Head of caudate nucleus (tissue), 42 donors: Measurements from ENCODE around the gene PLOD2.

ENCODE experiments used
- DNase-seq, 42 donors: peaks; one replicate each; pipeline versions ENCODE4 v3.0.0 to v3.0.0-alpha.2; 2020 to 2021; ENCODE audit warnings: mixed read lengths in 7 of 42
- intact Hi-C: fragments of 100-400 bp; cut with DNase I; formaldehyde crosslinking; loops from one replicate; pipeline ENCODE4 v1.15.0; 2022

The PLOD2 gene

GRCh38 chr3:146170591-146170990, 9.6 kb upstream of the PLOD2 start:
- no peak for DNase-seq
- intact Hi-C loops, result no loop called here

- no peak for DNase-seq
- intact Hi-C loops, result no loop called here
Observed at GRCh38 chr3:146169891-146170290, 8.9 kb upstream of the PLOD2 start.

GRCh38 chr3:146166826-146167225, 5.8 kb upstream of the PLOD2 start:
- DNase-seq, result no peak
- intact Hi-C loops, result no loop called here

- no peak for DNase-seq
- intact Hi-C loops, result no loop called here
Observed at GRCh38 chr3:146166415-146166821, 5.4 kb upstream of the PLOD2 start.

- no peak for DNase-seq
- intact Hi-C loops, result no loop called here
Observed at GRCh38 chr3:146165877-146166276, 4.9 kb upstream of the PLOD2 start.

GRCh38 chr3:146164971-146165769, 4.2 kb upstream of the PLOD2 start:
- no peak for DNase-seq
- intact Hi-C loops, result no loop called here

- intact Hi-C loops, result no loop called here
Observed at GRCh38 chr3:146164506-146164905, 3.5 kb upstream of the PLOD2 start.

GRCh38 chr3:146164071-146164470, 3.1 kb upstream of the PLOD2 start:
- intact Hi-C loops, result no loop called here
- DNase-seq, result no peak

More at GRCh38 chr3:146164506-146164905, 3.5 kb upstream of the PLOD2 start:
- no peak for DNase-seq

GRCh38 chr3:146163584-146163983, 2.6 kb upstream of the PLOD2 start:
- intact Hi-C loops, result no loop called here
- no peak for DNase-seq

- no peak for DNase-seq
- intact Hi-C loops, result no loop called here
Observed at GRCh38 chr3:146162561-146162960, 1.6 kb upstream of the PLOD2 start.

- intact Hi-C loops, result no loop called here
- peak in 29 of 42 donors; percentile 4 to 67 (median 27) for DNase-seq
Observed at GRCh38 chr3:146161663-146162002, 649 bp upstream of the PLOD2 start.

- intact Hi-C loops, result no loop called here
- peak in 40 of 42 donors; percentile 15 to 78 (median 46) for DNase-seq
Observed at GRCh38 chr3:146160321-146160963, 542 bp downstream of the PLOD2 start.

- DNase-seq, result no peak
- intact Hi-C loops, result no loop called here
Observed at GRCh38 chr3:146159616-146160320, 1.2 kb downstream of the PLOD2 start.

GRCh38 chr3:146159037-146159436, 1.9 kb downstream of the PLOD2 start:
- intact Hi-C loops, result no loop called here

GRCh38 chr3:146157325-146158060, 3.5 kb downstream of the PLOD2 start:
- intact Hi-C loops, result no loop called here
- DNase-seq, result no peak

More at GRCh38 chr3:146159037-146159436, 1.9 kb downstream of the PLOD2 start:
- DNase-seq, result no peak

- intact Hi-C loops, result no loop called here
- no peak for DNase-seq
Observed at GRCh38 chr3:146156666-146157314, 4.2 kb downstream of the PLOD2 start.

- peak in 3 of 42 donors; percentile 12 to 31 (median 20) for DNase-seq
- intact Hi-C loops, result no loop called here
Observed at GRCh38 chr3:146156095-146156494, 4.9 kb downstream of the PLOD2 start.

GRCh38 chr3:146154995-146155394, 6.0 kb downstream of the PLOD2 start:
- no peak for DNase-seq
- intact Hi-C loops, result no loop called here

- intact Hi-C loops, result no loop called here
- no peak for DNase-seq
Observed at GRCh38 chr3:146154316-146154715, 6.7 kb downstream of the PLOD2 start.
